Fibroblast of skin of left quadriceps (primary cell): ENCODE results near the gene UROS.
A peak's percentile ranks its signal among the peaks of the same experiment; 100 is the strongest.

Experiments
- DNase-seq, 2 experiments: peaks; one replicate each; pipeline ENCODE4 v3.0.0-alpha.2; 2013; ENCODE audit warnings: low read depth in 2 of 2

Gene UROS

DNA sequence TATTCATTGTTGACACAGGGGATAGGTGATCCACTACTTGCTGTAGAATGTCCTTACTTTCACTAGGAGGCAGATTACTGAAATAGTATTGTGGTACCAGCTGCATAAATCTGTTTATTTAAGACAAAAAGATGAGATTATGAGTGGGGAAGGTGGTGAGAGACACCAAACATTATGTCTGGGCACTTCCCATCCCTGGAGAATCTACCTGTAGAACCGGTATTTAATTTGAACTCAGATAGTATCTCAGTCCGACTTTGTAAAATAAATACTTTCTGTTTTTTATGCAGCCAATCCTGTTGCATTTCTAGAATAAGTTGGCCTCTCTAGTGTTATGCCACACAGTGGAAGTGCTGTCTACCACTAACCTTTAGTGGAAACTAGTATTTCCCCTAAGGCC, 13.7 kb upstream of the UROS start:
- no peak for DNase-seq

DNA sequence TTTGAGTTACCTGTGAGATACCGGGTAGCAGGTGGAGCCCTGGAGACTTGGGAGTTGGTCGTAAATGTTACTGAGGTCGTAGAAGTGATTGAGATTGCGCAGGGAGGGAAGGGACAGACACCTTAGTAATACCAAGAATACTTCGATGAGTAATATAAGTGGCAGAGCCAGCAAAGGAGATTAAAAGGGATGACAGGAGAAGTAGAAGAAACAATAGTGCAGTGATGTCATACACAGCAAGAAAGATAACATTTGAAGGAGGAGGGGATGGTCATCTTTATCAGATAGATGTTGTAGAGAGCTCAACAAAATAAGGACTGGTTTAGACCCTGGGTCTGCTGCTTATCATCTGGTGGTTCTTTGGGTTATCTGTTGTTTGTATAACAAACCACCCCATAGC, 5.3 kb upstream of the UROS start:
- no peak for DNase-seq

DNA sequence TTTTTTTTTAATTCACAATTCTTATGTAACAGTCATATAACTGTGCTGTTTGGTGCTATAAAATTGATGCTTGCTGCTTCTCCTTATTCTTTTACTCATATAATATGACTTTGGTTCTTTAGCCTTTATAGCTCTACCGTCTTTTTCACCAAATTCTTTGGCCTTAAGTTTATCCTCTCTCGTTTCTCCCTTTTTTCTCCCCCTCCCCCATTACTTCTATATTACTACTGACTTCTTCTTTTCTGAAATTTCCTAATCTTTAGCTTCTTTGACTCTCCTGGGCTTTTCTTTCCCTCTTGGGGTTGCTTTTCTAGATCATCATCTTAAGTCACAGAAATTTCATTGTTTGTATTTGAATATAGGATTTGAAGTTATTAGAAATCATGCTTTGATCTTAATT, 4.1 kb upstream of the UROS start:
- no peak for DNase-seq

DNA sequence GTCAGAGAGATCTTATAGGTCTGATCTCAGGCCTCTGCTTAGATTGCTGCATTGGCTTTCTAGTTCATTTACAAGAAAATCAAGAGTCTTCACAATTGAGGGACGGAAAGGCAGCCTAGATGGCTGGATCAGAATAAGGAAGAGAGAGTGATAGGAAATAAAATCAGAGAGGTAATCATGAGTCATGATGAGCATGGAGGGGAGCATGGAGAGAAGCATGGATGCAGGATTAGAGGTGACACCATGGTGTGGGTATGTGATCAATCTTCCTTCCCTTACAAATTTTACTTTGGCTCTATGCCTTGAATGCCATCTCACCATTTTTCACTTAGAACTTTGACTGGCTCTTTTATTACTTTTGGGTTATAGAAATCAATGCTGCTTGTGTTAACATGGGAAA, 1.7 kb upstream of the UROS start:
- DNase-seq = no peak

DNA sequence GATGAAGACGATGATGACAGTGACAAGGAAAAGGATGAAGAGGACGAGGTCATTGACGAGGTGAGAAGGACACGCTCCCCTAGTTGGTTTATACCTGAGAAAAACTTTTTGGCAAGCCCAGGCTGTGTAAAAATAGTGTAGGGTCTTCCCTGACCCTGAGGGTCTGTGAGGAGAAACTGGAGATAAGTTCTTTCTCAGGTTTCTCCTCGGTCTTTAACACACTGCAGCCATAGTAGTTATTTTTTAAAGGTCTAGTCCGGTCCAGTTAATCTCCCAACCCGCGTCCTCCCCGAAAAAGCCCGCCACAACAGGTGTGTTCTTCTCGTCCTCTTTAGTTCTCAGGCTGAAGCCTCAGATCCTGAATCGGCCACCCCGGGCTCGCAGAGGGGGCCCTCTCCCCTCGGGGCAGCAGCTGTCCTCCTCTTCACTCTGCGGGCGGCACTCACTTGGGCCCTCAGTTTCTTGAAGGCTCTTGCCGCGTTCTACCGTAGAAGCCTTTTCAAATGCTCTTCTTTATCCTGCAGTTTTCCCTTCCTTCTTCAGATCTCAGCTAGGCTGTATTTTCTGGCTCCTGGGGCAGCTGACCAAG, 699 bp upstream of the UROS start:
- DNase-seq = no peak

DNA sequence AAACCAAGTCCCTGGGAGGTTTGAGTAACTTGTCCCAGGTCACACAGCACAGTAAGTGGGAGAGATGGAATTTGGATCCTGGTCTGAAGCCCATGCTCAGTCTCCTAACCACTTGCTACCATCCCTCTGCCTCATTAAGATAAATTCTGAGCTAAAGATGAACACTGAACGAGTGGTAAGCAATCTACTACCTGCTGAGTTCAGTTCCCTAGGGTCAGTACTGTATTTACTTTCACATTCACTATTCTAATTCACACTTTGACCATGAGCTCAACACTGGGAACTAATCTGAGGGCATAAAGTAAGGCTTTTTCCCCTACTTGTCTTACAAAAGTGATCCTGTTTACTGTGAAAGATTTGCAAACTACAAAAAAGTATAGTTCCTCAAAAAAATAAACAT, 2.4 kb downstream of the UROS start:
- no peak for DNase-seq

DNA sequence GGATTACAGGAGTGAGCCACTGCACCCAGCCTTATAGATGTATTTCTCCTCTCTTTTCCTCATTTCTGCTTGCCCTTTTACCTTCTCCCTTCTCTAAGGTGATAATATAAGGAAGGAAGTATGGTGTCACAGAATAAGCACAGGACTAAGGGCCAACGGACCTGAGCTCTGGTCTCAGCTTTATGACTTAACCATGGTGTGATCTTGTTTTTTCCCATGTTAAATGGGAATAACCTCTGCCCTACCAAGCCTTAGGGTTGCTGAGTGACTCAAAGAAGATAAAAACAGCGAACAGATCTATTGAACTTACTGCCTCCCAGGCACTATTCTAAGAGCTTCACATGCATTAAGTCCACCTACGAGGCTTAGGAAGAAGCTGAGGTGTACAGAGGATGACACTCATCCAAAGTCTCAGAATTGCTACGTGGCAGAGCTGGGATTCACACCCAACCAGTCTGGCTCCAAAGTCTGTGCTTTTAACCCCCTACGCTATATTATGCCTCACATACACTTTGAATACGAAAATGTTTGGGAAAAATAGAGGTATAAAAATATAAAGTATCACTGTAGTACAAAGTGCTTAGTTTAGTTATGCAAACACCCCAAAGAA, 5.6 kb downstream of the UROS start:
- no peak for DNase-seq

DNA sequence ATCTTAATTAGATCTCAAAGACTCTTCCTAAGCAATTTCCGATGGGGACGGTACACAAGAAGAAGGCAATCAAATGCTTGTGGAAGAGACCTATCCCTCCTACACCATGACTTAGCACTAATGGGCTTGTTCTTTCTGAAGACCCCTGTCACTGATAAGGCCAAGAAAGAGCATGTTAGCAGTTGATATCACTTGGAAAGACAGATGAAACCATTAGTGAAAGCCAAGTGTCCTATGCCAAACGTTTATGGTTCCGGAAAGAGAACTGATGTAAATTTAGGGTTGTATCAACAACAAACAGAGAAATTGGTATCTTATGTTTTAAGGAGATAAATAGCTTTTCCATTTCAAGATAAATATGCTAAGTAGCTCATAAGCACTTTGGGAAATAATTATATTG, 6.5 kb downstream of the UROS start:
- DNase-seq = no peak

DNA sequence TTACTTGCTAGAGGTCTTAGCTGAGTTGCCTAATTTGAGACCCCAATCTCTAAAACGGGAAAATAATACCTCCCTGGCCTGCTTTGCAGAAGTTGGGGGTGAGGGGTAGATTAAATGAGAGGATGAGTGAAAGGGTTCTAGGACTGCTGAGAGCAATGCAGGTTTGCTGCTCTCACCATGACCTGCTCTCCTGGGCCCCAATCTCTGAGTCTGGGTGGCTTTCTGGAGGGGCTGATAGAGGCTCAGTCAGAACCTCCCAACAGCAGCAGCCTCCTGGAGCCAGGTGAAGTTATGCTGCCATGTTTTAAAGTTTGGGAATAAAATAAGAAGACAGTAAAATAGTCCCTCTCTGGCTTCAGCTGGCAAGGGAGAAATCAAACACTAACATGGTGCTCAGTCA, 7.3 kb downstream of the UROS start:
- DNase-seq = no peak

DNA sequence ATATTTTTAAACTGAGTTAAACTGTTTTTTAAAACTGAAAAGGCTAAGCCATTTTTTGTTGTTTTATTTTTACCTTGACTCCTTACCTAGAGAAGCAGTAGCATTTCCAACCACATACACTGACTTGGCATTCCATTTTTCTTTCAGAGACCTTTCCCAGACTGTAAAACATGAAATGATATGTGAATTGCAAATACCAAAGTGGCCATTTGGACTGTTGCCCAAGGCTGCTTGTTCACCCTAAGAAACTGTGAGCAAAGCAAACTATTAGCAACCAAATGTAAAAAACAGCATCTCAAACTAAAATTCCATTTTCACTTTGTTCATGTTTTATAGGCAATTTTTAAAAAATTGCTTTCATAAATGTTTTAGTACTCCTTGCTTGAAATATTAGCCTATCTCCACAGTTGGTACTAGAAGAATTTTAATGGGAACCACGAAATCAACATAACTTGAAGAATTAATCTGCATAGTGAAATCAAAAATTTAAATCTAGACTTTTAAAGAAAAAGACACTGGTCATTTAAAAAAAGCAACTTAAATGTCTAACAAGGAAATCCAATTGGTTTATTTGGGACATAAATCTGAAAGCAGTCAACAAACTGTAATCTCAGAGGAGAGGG, 10.8 kb downstream of the UROS start:
- DNase-seq = peak; percentile 38 to 44

DNA sequence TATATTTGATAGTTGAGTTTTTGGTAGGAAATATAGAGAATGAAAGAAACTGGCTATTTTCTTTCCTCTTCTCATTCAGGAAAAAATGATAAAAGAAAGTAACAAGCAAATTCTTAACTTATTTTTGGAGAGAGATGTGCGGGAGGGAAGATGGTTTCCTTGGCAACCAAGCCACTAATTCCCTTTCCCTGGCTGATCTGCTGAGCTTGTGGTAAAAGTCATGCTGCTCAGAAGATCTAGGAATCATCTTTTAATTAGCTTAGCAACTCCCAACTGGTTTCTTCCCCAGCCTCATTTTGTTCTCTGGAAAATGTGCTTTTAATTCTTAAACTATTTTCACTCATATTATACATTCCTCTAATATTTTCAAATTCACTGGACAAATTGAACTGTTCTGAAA, 11.8 kb downstream of the UROS start:
- peak; percentile 20 to 25 for DNase-seq

DNA sequence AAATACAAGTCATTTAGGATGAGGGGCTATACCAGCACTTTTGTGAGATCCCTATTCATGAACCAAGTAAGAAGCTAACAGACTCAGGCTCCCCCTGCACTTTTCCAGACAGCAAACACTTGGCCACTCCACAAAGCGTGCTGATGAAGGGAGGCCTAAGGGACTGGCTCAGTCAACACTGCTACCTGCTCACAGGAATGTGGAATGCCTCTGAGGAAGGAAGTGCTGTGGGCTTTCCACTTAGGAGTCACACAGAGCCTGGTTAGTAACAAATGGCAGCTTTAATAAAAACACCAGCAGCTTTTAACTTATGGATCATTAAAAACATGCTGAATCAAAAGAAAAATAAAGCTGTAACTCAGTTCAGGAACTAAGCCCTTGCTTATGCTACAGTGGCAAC, 15.0 kb downstream of the UROS start:
- no peak for DNase-seq

DNA sequence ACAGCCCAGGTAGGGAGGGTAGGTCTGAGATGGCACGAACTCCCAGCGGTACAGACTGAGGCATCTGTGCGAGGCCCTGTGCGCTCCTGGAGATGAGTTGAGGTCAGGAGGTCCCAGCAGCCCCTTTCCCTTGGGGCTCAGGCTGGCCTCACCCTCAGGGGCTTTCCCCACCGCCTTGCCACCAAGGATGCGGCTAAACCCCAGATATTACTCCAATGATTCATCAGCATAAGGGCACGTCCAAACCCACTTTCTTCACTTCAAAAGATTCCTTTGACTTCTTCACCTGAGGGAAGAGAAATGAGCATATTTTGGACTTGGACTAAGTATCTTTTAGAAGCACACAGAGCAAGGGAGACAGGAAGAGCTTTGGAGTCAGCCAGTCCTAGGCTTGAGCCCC, 20.3 kb downstream of the UROS start:
- DNase-seq = no peak

DNA sequence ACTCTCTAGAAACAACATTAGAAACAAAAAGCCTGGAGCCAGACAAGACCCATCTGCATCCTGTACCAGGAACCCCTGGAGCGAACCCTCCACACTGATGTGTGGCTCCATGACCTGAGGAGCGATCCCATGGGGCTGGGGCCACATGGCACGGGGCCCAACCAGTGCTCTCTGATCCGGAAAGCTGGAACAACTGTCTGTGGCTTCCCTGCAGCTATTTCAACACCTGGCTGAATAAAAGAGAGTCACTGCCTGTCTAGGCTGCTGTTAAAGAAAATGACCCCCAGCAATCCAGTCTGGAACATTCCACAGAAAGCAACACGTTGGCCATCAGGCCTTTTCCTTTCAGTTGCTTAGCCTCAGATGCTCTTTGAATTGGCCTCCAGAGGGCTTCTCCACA, 20.9 kb downstream of the UROS start:
- no peak for DNase-seq

DNA sequence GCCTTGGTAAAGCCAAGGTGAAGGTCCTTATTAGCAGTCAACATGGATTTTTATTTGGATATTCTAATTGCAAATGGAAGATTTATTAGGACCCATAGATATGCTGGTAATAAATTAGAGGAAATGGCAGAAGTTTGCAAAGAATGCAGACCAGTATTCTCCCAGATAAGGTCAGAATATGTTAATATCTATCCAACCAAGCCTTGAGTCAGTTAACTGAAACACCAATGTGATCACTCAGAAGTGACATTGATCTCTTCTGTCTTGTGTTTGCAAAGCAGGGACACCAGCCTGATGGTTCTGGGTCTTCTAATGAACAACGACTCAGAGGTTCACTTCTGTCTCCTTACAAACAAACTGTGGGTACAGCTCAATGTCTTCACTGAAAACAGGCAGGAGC, 21.5 kb downstream of the UROS start:
- DNase-seq = no peak

DNA sequence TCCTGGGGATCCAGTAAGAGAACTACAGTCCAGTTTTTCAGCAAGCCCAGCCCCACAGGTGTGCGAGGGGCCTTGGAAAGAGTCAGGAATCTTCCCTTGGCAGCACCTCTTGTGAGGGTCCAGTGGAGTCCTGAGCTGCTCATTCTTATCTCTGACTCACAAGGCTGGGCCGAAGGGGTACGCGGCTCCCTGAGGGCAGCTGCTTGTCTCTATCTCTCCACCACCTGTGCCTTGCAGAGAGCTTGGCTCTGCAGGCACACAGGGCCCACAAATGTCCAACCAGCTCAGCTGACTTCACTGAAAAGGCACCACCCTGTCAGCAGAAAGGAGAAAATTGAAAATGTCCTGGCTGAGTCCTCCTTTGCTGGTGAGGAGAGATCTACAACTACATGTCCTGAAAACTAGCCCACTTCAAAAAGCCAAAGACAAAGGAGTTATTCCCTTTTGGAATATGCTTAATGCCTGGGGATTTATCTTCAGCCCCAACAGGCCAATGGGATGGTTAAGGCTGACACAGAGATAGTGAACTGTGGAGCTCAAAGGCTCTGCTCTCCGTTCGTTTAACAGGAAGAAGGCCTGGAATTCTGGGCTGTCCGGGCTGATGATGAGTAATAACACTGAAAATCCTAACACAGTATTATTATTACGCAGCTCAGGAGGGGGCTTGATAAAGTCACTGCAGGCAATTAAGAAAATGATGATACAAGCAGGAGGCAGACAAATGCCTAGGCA, 23.4 kb downstream of the UROS start:
- DNase-seq = no peak

DNA sequence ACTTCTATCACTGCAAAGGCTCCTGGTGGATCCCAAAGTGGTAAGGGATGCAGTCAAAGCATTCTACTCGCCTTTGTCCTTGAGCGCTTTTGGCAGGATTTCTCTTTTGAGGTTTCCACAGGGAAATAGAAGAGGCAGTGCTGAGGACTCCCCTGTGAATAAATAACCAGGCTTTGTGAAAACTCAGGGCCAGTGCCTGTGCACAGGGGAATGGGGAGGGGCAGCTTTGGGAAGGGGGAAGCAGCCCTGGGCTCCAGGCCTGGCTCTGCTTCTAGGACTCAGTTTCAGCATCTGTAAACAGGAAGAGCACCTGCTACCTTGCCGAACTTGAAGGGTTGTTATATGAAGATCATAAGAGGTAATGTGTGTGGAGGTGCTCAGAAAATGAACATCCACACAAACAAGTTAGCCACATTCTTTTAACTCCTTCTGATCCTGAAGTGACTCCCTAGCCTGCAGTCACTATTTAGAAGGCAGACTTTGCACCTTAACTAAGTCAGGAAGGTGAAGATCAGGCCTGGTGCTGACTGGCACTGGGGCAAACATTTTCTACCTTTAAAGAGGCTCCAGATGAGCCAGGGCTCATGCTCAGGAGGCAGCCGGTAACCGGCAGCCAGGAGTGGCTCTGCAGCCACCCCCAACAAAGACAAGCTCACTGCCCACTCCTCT, 24.9 kb downstream of the UROS start:
- DNase-seq = no peak

DNA sequence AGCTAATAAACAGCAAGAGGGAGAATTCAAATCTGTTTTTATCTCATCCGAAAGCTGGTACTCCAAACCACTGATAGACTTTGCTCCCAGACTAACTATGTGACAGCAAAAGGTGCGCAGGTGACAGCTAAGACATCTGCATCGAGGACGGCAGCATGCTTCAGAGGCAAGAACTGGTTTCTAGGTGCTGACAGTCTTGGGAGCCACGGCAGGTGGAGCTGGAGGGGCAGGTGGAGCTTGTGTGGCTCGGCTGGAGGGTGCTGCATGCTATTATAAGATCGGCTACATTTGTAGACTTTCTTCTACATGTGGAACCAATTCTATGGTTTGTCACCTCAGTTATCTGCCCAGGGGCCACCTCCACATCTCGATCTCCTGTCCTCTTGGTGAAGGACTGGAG, 25.6 kb downstream of the UROS start:
- no peak for DNase-seq

DNA sequence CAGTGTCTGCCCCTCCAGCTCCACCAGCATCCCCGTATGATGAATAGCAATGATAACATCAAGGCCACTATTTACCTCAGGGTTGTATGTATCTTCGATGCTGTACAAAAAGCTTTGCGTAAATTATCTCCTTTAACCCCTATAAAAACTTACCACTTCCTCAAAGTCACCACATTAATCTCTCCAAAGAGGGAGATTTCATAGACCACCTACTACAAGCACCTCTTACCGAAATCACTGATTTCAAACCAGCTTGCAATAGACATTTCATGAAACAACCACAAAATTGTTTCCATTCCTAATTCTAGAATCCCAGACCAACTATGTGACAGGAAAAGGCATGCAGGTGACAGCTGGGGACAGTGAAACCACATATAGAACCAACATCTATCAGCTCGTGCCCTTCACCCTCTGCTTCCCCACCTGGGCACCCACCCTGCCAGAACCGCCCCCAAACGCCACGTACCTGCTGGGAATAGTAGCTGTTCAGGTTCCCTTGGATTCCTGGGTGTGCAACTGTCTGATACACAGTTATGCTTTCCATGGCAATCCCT, 27.3 kb downstream of the UROS start:
- DNase-seq = no peak

DNA sequence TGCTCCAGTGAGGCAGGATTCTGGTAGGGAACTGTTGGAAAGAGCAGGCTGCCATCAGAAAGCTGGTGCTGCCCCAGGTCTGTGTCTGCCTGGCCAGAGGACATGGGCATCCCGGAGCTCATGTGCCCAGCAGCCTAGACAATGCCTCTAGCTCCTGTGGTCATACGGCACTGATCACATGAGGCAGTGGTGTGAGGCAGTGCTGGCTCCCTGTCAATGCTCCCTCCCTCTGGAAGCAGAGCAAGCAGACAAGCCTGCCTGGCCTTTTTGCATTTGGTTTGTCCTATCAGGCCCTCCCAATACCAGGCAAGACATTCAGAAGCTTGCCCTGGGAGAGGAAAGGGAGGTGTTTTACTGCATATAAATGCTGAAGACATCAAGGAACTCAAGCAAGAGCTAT, 27.9 kb downstream of the UROS start:
- no peak for DNase-seq

DNA sequence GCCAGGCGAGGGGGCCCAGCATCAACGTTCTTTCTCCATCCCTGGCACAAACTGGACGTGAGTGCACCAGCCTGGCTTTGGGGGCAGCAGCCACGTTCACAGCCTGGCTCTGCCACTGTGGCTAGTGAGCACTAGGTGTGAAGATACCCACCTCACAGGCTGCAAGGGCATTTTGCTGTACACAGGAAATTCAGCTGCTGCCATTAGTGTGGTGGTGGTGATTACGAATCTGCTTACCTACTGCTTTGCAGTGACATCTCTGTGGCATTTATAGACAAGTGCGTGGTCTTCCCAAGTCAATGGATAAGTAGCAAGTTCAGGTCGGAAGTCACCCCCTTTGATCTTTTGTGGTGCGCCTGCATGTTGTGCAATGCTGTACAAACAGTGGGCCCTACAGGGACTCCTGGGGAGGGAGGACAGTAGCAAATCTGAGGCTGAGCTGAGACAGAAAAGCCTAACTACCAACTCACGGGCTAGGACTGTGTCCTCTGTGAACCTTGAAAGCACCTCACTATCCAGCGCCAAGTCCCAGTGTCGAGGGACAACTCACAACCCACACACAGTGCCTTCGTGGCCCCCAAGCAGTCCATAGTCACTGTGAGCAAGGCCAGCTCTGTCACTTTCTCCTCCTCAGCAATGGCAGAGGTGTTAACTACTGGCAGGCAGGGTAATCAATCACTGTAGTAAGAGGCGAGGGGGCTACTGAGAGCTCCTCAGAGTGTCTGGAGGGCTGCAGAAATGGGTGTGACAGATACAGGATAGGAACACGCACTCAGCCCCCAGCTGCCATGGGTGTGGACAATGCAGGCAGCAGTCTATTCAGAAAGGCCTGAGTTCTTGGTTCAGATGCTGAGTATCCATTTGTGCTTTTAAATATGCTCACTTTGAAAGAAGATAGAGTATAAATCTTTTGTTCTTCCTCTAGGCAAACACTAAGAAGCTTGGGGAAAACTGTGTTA, 30.4 kb downstream of the UROS start:
- DNase-seq = no peak
